Vagina (tissue), 2 donors: ENCODE data around the gene PCA3. TPM values are rescaled to one million over a fixed set of nuclear protein-coding genes. Genes with fewer than 3 reads are reported as not detected.

Experiments used
- DNase-seq, 2 donors: peaks; one replicate each; pipeline ENCODE4 v3.0.0-alpha.2; 2017; ENCODE audit errors: extremely low spot score in 2 of 2
- H3K27ac ChIP-seq: fragments of 200-600 bp; sonication (generic); one replicate; pipeline ENCODE4 v1.5.1; 2019
- H3K27me3 ChIP-seq: fragments of 200-600 bp; sonication (generic); one replicate; pipeline ENCODE4 v1.5.1; 2019
- H3K36me3 ChIP-seq, 2 donors: fragments of 200-600 bp; sonication (generic); one replicate each; pipeline ENCODE4 v1.5.1; 2017 to 2019
- H3K4me1 ChIP-seq: fragments of 200-600 bp; sonication (generic); one replicate; pipeline ENCODE4 v1.5.1; 2019
- H3K4me3 ChIP-seq, 2 donors: fragments of 200-600 bp; sonication (generic); 1 replicate in 1 of 2; 2 replicates in 1 of 2; pipeline ENCODE4 v1.5.1; 2016 to 2019
- H3K9me3 ChIP-seq: fragments of 200-600 bp; sonication (generic); one replicate; pipeline ENCODE4 v1.5.1; 2019
- CTCF ChIP-seq, 3 experiments: fragments of 450-650 bp in 2 of 3; fragments of 200-600 bp in 1 of 3; sonication (generic) in 1 of 3; IDR thresholded peaks; one replicate each; pipeline ENCODE4 v1.5.1; 2017 to 2019; ENCODE audit warnings: antibody characterized with exemption in 3 of 3, mild to moderate bottlenecking in 2 of 3, moderate library complexity in 2 of 3
- POLR2A ChIP-seq, 2 donors: fragments of 450-650 bp; IDR thresholded peaks; one replicate each; pipeline ENCODE4 v1.6.1; 2017; ENCODE audit warnings: antibody characterized with exemption in 2 of 2, mild to moderate bottlenecking in 2 of 2, moderate library complexity in 2 of 2
- POLR2AphosphoS5 ChIP-seq, 2 donors: sonication (generic); formaldehyde crosslinking; IDR thresholded peaks; one replicate each; pipeline ENCODE4 v1.9.0; 2017; ENCODE audit warnings: antibody characterized with exemption in 2 of 2, mild to moderate bottlenecking in 2 of 2, low read depth in 1 of 2; ENCODE audit not compliant: insufficient read depth in 1 of 2
- intact Hi-C: fragments of 100-400 bp; cut with DNase I; formaldehyde crosslinking; loops from one replicate; pipeline ENCODE4 v1.15.1; 2023
- total RNA-seq: library from RNA; depleted of rRNA; stranded (reverse); fragments of >200 nt; gene quantifications from one replicate; pipeline ENCODE4 v1.2.3, GENCODE V29; 2016

The PCA3 gene
- total RNA-seq, 1 donor from 2014 or later: not detected

GRCh38 chr9:76789840-76790239 is 25.6 kb downstream of the PCA3 start:
- H3K4me3 ChIP-seq: no peak overlapping the region
- H3K9me3 ChIP-seq: no peaks in the 10 kb centered on the region
- intact Hi-C loops: no loop called here
- TF ChIP-seq POLR2AphosphoS5 (IDR thresholded peaks at IDR 0.05; ENCODE audit: insufficient read depth in 1 of 2, low read depth in 1 of 2): no peak
- no peak for DNase-seq
- no peaks in the 10 kb centered on the region for H3K4me1 ChIP-seq
- no peaks in the 10 kb centered on the region for H3K36me3 ChIP-seq
- no peaks in the 10 kb centered on the region for H3K27me3 ChIP-seq
- H3K27ac ChIP-seq: no peak overlapping the region

DNA sequence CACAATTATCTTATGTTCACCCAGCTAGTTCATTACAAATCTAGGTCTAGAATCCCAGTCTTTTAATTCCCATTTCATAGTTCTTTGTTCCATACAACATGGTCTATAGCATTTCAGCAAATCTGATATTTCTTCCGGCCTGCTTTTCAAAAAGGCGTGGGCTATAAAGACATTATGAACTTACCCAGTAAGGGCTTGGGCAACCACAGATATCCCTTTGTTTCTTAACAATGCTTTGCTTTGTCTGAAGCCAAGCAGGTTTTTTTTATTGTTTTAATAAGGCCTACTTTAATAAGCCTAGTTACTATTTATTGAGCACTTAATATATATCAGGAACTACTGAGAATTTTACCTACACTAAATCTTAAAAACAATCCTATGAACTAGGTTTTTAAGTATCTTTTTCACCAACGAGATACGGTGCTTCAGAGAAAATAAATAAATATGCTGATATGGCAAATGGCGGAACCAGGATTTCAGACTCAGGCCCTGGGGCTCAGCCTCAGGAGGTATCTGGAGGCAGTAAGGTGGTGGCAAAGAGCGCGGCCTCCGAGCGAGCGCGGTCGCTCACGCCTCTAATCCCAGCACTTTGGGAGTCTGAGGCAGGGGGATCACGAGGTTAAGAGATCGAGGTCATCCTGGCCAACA is 29.7 kb downstream of the PCA3 start:
- Histone ChIP-seq H3K36me3 (no peaks in the 10 kb centered on the region), H3K27me3 (no peaks in the 10 kb centered on the region)
- intact Hi-C loops: no loop called here

GRCh38 chr9:76796296-76796695 is 32.1 kb downstream of the PCA3 start:
- no peak for DNase-seq
- H3K9me3 ChIP-seq: no peaks in the 10 kb centered on the region
- no peaks in the 10 kb centered on the region for H3K36me3 ChIP-seq
- no peak overlapping the region for H3K27ac ChIP-seq
- intact Hi-C loops: no loop called here
- H3K4me1 ChIP-seq: no peaks in the 10 kb centered on the region
- TF ChIP-seq POLR2A (IDR thresholded peaks at IDR 0.05) (no peak), POLR2AphosphoS5 (IDR thresholded peaks at IDR 0.05; ENCODE audit: insufficient read depth in 1 of 2, low read depth in 1 of 2) (no peak), CTCF (IDR thresholded peaks at IDR 0.05) (no peak)
- H3K27me3 ChIP-seq: no peaks in the 10 kb centered on the region
- no peak overlapping the region for H3K4me3 ChIP-seq

More for the DNA sequence above, 29.7 kb downstream of the PCA3 start:
- Histone ChIP-seq H3K9me3 (no peaks in the 10 kb centered on the region), H3K27ac (no peak overlapping the region), H3K4me3 (no peak overlapping the region), H3K4me1 (no peaks in the 10 kb centered on the region)
- TF ChIP-seq POLR2A (IDR thresholded peaks at IDR 0.05) (no peak), POLR2AphosphoS5 (IDR thresholded peaks at IDR 0.05; ENCODE audit: insufficient read depth in 1 of 2, low read depth in 1 of 2) (no peak), CTCF (IDR thresholded peaks at IDR 0.05) (no peak)
- DNase-seq: no peak

DNA sequence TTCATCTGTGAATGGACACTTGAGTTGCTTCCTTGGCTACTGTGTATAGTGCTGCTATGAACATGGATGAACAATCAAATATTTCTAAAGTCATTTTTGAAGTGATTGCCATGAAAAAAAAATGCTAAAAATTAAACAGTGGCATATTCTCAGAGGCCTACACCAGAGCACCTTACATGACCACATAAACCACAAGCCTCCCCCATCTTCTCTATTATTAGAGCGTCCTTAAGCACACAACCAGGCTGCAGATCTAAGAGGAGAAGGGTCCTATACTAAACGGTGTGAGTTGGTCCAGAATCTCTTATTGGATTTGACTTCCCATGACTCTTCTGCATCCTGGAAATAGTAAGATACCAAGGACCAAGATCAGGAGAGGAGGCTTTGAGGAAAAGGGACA is 34.3 kb downstream of the PCA3 start:
- no peak for DNase-seq
- no peak overlapping the region for H3K4me3 ChIP-seq
- intact Hi-C loops: no loop called here
- H3K4me1 ChIP-seq: no peaks in the 10 kb centered on the region
- no peaks in the 10 kb centered on the region for H3K9me3 ChIP-seq
- H3K27ac ChIP-seq: no peak overlapping the region
- no peaks in the 10 kb centered on the region for H3K36me3 ChIP-seq
- TF ChIP-seq CTCF (IDR thresholded peaks at IDR 0.05): no peak
- TF ChIP-seq POLR2A (IDR thresholded peaks at IDR 0.05): no peak
- no peaks in the 10 kb centered on the region for H3K27me3 ChIP-seq

GRCh38 chr9:76799473-76799872 is 35.2 kb downstream of the PCA3 start:
- TF ChIP-seq POLR2AphosphoS5 (IDR thresholded peaks at IDR 0.05; ENCODE audit: insufficient read depth in 1 of 2, low read depth in 1 of 2): no peak
- TF ChIP-seq POLR2A (IDR thresholded peaks at IDR 0.05): no peak
- TF ChIP-seq CTCF (IDR thresholded peaks at IDR 0.05): no peak
- no peak for DNase-seq
- no peaks in the 10 kb centered on the region for H3K4me1 ChIP-seq
- H3K9me3 ChIP-seq: no peaks in the 10 kb centered on the region
- intact Hi-C loops: no loop called here
- H3K27ac ChIP-seq: no peak overlapping the region
- H3K4me3 ChIP-seq: no peak overlapping the region
- H3K36me3 ChIP-seq: no peaks in the 10 kb centered on the region
- no peaks in the 10 kb centered on the region for H3K27me3 ChIP-seq
